A375 (cell line): ENCODE data around the gene SMURF1. TPM values are rescaled to one million over a fixed set of nuclear protein-coding genes. Genes with fewer than 3 reads are reported as not detected.

Source experiments
- total RNA-seq: library from RNA; depleted of rRNA; stranded (reverse); fragments of >200 nt; shearing (Covaris generic); gene quantifications from 2 replicates; pipeline ENCODE4 v1.2.3, GENCODE V29; 2014; rRNA removed

The SMURF1 gene
- 22.8 TPM in 2 replicates for total RNA-seq

GRCh38 chr7:99143853-99144672 lies at the start of gene SMURF1:
TSS of gene SMURF1 (minus strand) at chr7:99144108. CDS start at chr7:99143780, 328 bp downstream.

Other genes starting within 250 kb of the SMURF1 start
- not detected in 2 replicates for gene KPNA7, start 64.0 kb upstream of the SMURF1 start, total RNA-seq
- 0.87 and 1.7 TPM in 2 replicates for gene MYH16, start 128.7 kb upstream of the SMURF1 start, total RNA-seq
- 104 and 112 TPM in 2 replicates for gene ARPC1A, start 181.8 kb upstream of the SMURF1 start, total RNA-seq
- gene ARPC1B, start 230.6 kb upstream of the SMURF1 start, total RNA-seq = 371 and 418 TPM in 2 replicates